Body of pancreas (tissue), 4 donors: ENCODE measurements around the gene INSR. TPM values are rescaled to one million over a fixed set of nuclear protein-coding genes. Genes with fewer than 3 reads are reported as not detected.

Source experiments
- ATAC-seq: fragments of 150-250 bp; one replicate; pipeline ENCODE4 v1.9.1; 2016
- DNase-seq, 4 donors: peaks; one replicate each; pipeline ENCODE4 v3.0.0-alpha.2; 2019
- H3K27ac ChIP-seq, 4 donors: fragments of 200-600 bp; sonication (generic); 1 replicate in 3 of 4; 2 replicates in 1 of 4; pipeline versions ENCODE4 v1.5.1 to v1.6.1; 2016 to 2019; ENCODE audit warnings: mild to moderate bottlenecking in 1 of 4, mixed read lengths in 1 of 4, moderate library complexity in 1 of 4
- H3K27me3 ChIP-seq, 2 donors: fragments of 200-600 bp; sonication (generic); one replicate each; pipeline ENCODE4 v1.6.0; 2016; ENCODE audit warnings: mild to moderate bottlenecking in 1 of 2
- H3K36me3 ChIP-seq, 2 donors: fragments of 200-600 bp; sonication (generic); replicated peaks in 1 of 2; 2 replicates each; pipeline ENCODE4 v1.5.1; 2016; ENCODE audit warnings: low read depth in 2 of 2; ENCODE audit not compliant: insufficient read depth in 1 of 2
- H3K4me1 ChIP-seq: fragments of 200-600 bp; sonication (generic); one replicate; pipeline ENCODE4 v1.6.0; 2016
- H3K4me3 ChIP-seq, 2 donors: fragments of 200-600 bp; sonication (generic); 1 replicate in 1 of 2; 2 replicates in 1 of 2; pipeline ENCODE4 v1.5.1; 2016 to 2019
- H3K9me3 ChIP-seq, 3 donors: fragments of 200-600 bp; sonication (generic); 1 replicate in 2 of 3; 2 replicates in 1 of 3; pipeline ENCODE4 v1.5.1; 2016
- POLR2A ChIP-seq, 3 donors: fragments of 450-650 bp; IDR thresholded peaks; one replicate each; pipeline ENCODE4 v1.6.1; 2016; ENCODE audit warnings: antibody characterized with exemption in 3 of 3, mild to moderate bottlenecking in 2 of 3
- WGBS, 2 donors: methylation state at CpG; one replicate each; pipeline ENCODE4 v1.1.5; 2017; 5-methylcytosine and 5-hydroxymethylcytosine counted together
- intact Hi-C: fragments of 100-400 bp; cut with DNase I; formaldehyde crosslinking; loops from one replicate; pipeline ENCODE4 v1.15.1; 2023
- total RNA-seq, 2 donors: library from RNA; depleted of rRNA; stranded (reverse); fragments of >200 nt; gene quantifications; one replicate each; pipeline ENCODE4 v1.1.0, GENCODE V29; 2016
- TF ChIP-seq, protein P1 (sequence below), 7 experiments: fragments of 450-650 bp in 4 of 7; fragments of 200-600 bp in 3 of 7; sonication (generic) in 3 of 7; IDR thresholded peaks; one replicate each; pipeline ENCODE4 v1.5.1; 2016 to 2019; ENCODE audit warnings: antibody characterized with exemption in 7 of 7

The INSR gene
- total RNA-seq, 2 donors from 2014 or later, result 243 to 284 TPM

DNA sequence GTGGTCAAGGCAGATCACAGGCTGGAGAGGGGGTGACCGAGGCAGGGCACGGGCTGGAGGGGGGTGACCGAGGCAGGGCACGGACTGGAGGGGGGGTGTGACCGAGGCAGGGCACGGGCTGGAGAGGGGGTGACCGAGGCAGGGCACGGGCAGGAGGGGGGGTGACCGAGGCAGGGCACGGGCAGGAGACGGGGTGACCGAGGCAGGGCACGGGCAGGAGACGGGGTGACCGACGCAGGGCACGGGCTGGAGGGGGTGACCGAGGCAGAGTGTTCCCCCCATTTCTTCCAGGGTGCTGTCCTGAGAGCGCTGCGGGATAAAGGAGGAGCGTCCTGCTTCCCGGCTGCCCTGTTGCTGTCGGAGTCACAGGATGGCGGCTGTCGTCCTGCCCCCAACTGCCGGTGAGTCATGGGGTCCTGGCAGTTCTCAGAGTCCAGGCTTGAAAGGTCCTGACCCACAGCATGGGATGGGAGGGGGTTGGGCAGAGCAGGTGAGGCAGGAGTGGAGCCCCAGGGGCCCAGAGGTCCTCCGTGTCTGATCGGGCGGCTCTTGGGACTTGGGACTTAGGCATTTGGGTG lies 219.4 kb downstream of the INSR start:
- peaks cover 11% of the 10 kb centered on the region for H3K4me1 ChIP-seq
- intact Hi-C loops, result no loop called here

DNA sequence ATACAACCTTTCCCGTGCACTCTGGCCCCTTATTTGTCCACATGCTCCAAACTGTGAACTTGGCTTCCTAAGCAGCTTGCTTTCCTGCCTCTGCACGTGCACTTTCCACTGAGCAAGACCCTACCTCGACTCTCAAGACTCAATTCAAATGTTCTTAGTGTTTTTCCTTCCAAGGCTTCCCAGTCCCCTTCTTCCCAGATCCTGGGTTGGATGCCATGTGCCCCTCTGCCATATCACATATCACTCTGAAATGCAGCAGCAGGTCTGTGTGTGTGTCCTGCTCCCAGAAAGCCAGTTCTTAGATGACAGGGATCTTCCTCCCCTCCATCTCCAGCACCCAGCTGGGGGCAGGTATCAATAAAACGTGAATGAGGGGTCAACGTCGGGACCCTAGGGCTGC lies 221.7 kb downstream of the INSR start:
- H3K27ac ChIP-seq, result no peak overlapping the region
- peaks cover 16 to 45% of the 10 kb centered on the region in 2 donors for H3K36me3 ChIP-seq
- ATAC-seq (no peak), DNase-seq (no peak)
- no peaks in the 10 kb centered on the region for H3K27me3 ChIP-seq
- no peak overlapping the region for H3K4me3 ChIP-seq
- intact Hi-C loops, result no loop called here
- peaks cover 12% of the 10 kb centered on the region for H3K4me1 ChIP-seq
- TF ChIP-seq, protein P1, sequence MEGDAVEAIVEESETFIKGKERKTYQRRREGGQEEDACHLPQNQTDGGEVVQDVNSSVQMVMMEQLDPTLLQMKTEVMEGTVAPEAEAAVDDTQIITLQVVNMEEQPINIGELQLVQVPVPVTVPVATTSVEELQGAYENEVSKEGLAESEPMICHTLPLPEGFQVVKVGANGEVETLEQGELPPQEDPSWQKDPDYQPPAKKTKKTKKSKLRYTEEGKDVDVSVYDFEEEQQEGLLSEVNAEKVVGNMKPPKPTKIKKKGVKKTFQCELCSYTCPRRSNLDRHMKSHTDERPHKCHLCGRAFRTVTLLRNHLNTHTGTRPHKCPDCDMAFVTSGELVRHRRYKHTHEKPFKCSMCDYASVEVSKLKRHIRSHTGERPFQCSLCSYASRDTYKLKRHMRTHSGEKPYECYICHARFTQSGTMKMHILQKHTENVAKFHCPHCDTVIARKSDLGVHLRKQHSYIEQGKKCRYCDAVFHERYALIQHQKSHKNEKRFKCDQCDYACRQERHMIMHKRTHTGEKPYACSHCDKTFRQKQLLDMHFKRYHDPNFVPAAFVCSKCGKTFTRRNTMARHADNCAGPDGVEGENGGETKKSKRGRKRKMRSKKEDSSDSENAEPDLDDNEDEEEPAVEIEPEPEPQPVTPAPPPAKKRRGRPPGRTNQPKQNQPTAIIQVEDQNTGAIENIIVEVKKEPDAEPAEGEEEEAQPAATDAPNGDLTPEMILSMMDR (IDR thresholded peaks at IDR 0.05), result no peak
- no peak for TF ChIP-seq POLR2A (IDR thresholded peaks at IDR 0.05)
- peaks cover 0 to 1% (median 0%) of the 10 kb centered on the region in 3 donors for H3K9me3 ChIP-seq
- WGBS, 2 donors, result 82 to 87% methylated on average over 6 of the region's 6 CpGs

More for the DNA sequence above, 219.4 kb downstream of the INSR start:
- Histone ChIP-seq H3K27me3 (no peaks in the 10 kb centered on the region), H3K4me3 (no peak overlapping the region), H3K27ac (no peak overlapping the region), H3K9me3 (peaks cover 0 to 23% (median 2%) of the 10 kb centered on the region in 3 donors), H3K36me3 (peaks cover 33 to 62% of the 10 kb centered on the region in 2 donors)
- WGBS, 2 donors, result 94 to 98% methylated on average over 27 of the region's 29 CpGs
- no peak for DNase-seq
- TF ChIP-seq, protein P1 (IDR thresholded peaks at IDR 0.05), result no peak
- TF ChIP-seq POLR2A (IDR thresholded peaks at IDR 0.05), result no peak
- no peak for ATAC-seq

DNA sequence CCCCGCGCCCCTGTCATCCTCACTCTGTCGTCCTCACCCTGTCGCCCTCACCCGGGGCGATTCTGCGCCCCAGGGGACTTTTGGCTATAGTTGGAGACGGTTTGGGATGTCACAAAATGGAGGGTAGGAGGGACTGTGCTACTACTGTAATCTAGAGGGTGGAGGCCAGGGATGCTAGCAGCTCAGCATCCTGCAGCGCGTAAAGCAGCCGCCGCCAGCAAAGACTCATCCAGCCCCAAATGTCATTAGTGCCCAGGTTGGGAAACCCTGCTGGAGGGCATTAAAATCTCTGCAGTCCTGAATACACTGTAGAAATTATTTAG lies 224.3 kb downstream of the INSR start:
- Histone ChIP-seq H3K27me3 (no peaks in the 10 kb centered on the region), H3K27ac (peak overlapping the region; percentile 48 to 94 (median 71)), H3K36me3 (peaks cover 3 to 20% of the 10 kb centered on the region in 2 donors), H3K9me3 (no peaks in the 10 kb centered on the region), H3K4me1 (peaks cover 12% of the 10 kb centered on the region), H3K4me3 (peak overlapping the region; percentile 68 to 99)
- TF ChIP-seq, protein P1 (IDR thresholded peaks at IDR 0.05), result no peak
- no peak for TF ChIP-seq POLR2A (IDR thresholded peaks at IDR 0.05)
- DNase-seq, result no peak
- intact Hi-C loops, result no loop called here
- ATAC-seq, result no peak
- WGBS, 2 donors, result 1 to 8% methylated on average over 4 to 12 of the region's 12 CpGs

DNA sequence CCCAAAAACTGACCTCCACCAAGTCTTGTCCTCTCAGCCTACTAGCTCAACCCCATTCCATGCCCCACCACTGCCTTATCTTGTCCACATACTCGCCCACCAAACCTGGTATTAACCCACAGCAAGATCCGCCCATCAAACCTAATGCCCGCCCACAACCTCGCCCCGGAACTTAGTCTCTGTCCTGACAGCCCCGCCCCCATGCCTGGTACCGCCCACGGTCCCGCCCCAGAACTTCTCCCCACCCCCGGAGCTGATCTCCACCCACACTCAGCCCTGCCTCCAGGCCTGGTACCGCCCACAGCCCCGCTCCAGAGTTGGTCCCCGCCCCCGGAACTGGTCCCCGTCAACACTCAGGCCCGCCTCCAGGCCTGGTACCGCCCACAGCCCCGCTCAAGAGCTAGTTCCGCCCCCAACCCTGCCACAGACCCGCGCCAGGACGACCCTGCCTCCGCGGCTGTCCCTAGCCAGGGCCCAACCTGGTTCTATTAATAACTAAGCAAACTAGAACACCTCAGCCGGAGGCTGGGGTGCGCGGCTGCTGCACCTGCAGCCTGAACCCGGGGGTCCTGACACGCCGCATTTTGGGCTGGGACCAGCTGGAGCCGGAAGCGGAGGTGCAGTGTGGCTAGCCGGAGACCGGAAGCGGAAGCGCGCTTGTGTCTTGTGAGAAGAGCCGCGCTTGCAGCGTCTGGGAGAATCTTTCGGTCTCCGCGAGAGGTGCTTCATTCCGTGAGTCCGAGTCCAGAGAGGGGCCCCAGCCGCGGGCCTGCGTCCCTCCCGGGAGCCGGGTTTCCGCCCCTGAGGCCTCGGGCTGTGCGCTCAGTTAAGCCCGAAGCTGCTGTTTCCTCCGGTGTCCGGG lies 224.9 kb downstream of the INSR start, which contains the start of gene ZNF557:
Gene ZNF557 (plus strand): TSS at position 662 of the 862 bp plus-strand sequence. CDS start 5,372 bp downstream, outside the sequence.
- intact Hi-C loops, result no loop called here
- DNase-seq (peak; percentile 99 to 100 (median 100)), ATAC-seq (peak; percentile 100)
- Histone ChIP-seq H3K9me3 (no peaks in the 10 kb centered on the region), H3K27ac (peak within 1 kb of the TSS; percentile 48 to 94 (median 71)), H3K36me3 (peaks cover 3 to 19% of the 10 kb centered on the region in 2 donors), H3K27me3 (no peaks in the 10 kb centered on the region), H3K4me1 (peaks cover 12% of the 10 kb centered on the region), H3K4me3 (peak within 1 kb of the TSS; percentile 68 to 99)
- 1% methylated on average over 26 to 56 of the region's 56 CpGs for WGBS, 2 donors
- TF ChIP-seq, protein P1 (IDR thresholded peaks at IDR 0.05), result no peak
- TF ChIP-seq POLR2A (IDR thresholded peaks at IDR 0.05), result peak in 2 of 3 donors; percentile 72 to 74
